Fibroblast of peridontal ligament (primary cell): ENCODE results near the gene DPM1.

ENCODE experiments used
- DNase-seq: peaks from one replicate; pipeline ENCODE4 v3.0.0-alpha.2; 2010; ENCODE audit errors: extremely low read depth

DPM1 gene

DNA sequence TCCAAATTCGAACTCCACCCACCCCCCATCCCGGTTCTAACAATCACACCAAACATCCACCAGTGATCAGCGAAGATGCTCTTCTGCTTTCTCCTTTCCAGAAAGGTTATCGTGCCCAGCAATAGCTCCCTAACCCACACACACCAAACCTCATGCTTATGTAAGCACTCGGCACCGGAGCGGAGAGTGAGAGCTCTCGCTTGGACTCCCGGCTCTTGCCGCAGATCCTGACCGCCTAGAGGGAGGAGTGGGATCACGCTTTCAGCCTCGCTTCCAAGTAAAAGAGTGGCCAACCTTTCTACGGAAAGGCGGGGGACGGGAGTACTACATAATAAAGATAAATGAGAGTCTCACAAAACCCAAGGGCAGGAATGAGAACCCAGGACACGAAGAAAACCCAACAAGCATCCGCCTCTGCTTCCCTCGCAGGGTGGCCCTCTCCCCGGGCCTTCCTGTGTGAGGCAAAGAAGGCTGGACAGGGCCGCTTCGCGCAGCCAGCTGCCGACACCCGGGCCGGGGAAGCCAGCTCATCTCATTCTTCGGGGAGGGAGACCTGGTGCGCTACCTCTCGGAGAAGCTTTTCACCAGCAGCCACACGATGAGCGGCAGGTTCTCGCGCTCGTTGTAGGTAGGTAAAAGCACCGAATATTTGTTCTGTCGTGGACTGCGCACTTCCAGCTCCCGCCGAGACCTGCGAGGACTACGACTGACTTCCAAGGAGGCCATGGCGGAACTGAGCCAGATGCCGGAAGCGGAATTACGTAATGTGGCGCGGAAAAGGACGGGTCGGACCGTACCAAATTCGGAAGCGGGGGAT lies at the start of gene DPM1:
DPM1 (minus strand) TSS at position 735 of the 817 bp plus-strand sequence; CDS start at position 726, 9 bp downstream.
- peak; percentile 36 for DNase-seq

DNA sequence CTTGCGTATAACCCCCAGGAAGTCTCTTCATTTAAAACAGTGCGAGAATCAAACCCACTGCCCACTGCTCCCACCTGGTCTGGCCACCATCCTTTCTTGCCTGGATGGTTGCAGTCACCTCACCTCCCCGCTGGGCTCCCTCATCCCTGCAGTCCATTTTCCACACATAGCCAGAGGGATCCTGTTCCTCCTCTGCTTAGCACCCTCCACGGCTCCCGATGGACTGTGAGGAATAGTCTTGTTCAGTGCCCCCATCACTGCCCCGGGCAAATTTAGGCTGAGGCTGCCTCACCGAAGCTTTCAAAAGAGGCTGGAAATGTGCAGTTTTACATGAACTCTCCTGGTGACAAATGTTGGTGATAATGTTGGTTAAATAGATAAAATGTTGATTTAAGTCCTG lies 46.9 kb upstream of the DPM1 start:
- no peak for DNase-seq

DNA sequence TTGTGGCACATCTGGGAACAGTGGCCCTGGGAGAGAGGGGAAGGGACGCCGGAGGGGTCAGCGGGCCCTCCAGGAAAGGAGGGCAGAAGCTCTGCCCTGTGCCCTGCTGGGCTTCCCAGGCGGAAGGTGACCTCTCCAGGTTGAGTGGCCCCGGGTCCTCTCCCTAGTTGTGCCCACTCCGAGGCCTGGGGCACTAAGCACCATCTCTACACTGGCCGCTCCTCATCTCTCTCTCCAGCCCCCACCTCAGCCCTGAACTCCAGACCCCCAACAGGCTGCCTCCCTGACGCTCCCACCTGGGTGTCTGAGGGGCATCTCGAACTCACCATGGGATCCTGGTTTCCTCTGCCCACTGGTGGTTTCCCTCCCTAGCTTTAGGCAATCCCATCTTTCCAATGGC lies 46.4 kb upstream of the DPM1 start:
- no peak for DNase-seq

DNA sequence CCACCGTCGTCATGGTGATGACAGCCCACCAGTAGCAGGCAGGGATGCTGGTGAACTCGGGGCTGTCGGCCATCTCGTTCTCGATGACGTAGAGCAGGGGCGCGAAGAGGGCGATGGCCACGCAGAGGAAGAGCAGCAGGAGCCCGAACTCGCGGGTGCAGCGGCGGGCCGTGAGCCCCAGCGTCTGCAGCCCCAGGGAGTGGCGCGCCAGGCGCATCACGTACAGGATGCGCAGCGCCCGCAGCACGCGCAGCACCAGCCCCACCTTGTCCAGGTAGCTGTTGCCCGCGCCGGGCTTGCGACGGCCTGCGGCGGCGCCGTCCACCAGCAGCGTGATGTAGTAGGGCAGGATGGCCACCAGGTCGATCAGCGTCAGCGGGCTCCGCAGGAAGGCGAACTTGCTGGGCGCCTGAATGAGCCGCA lies 46.0 kb upstream of the DPM1 start:
- no peak for DNase-seq

DNA sequence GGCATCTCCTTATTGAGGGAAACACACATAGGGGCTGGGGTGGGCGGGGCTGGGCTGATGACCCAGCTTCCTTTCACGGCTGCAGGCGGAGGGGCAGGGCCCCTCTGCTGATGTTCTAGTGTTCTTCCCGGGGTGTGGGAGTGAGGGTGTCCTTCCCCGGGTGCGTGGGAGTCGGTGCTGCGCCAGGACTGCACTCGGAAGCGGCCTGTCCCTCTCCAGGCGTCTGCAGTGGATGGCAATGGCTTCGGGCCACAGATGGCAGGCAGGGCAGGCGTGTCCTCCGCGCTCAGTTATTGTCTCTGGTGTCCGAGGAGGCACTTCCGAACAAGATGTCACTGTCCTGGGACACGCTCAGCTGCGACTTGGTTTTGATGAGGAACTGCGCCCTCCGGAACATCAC lies 45.4 kb upstream of the DPM1 start:
- DNase-seq, result no peak

DNA sequence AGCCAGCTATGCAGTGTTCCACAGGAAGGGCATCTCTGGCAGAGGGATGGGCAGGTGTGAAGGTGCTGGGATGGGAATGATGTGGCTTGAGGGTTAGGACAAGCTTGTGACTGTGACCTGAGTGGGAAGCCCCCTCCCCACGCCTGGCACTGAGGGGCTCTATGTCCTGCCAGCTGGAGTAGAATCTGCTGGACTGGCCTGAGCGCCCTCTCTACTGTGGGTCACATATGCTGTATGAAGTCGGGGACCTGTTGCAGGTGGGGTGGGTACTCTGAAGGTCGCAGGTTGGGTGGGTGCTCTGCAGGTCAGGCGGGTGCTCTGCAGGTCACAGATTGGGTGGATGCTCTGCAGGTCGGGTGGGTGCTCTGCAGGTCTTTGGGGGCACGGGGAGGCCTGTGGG lies 44.3 kb upstream of the DPM1 start:
- no peak for DNase-seq

DNA sequence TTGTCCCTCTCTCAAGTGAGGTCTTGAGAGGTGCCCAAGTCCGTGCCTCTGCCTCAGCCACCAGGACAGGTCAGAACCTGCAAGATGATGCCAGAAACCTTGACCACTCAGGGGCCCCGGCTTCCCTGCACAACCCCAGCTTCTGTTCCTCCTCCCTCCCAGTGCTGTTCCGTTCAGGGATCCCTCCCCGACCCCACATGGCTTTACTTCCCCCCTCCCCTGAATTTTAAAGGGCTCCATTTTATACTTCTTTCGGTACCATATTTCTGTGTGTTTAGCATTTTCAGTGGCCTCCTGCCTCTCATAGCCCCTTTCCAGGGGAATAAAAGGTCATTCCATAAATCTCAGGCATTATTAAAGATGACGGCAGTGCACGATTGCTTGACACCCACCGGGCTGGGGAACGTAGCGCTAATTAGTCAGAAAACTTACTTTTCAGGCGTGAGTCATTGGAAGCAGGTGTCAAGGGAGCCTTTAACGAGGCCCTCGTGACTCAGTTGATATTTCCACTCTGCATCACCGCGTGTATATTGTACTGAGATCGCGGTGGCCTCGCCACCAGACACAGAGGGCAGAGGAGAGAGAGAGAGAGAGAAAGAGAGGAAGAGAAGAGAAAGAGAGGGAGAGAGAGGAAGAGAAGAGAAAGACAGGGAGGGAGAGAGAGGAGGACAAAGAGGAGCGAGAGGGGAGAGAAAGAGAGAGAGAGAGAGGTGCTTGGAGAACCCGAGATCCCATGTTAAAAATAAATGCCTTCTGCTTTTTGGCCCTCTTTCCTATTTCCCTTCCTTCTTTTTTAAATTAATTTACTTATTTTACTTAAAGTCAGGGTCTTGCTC lies 43.3 kb upstream of the DPM1 start:
- DNase-seq, result no peak

DNA sequence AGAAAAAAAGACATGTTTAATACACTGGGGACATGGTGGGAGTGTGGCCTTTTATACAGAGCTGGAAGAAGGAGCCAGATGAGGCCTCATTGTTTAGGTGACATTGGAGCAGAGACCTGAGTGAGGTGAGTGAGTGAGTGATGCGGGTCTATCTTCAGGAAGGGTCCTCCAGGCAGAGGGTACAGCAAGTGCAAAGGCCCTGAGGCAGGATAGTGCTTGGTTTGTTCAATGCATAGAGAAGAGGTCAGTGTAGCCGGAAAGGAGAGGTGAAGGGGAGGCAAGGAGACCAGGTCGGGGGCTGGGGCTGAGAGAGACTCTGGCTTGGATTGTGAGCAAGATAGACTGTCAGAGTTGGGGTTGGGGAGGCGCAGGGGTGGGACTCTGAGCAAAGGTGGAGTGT lies 41.0 kb upstream of the DPM1 start:
- no peak for DNase-seq

DNA sequence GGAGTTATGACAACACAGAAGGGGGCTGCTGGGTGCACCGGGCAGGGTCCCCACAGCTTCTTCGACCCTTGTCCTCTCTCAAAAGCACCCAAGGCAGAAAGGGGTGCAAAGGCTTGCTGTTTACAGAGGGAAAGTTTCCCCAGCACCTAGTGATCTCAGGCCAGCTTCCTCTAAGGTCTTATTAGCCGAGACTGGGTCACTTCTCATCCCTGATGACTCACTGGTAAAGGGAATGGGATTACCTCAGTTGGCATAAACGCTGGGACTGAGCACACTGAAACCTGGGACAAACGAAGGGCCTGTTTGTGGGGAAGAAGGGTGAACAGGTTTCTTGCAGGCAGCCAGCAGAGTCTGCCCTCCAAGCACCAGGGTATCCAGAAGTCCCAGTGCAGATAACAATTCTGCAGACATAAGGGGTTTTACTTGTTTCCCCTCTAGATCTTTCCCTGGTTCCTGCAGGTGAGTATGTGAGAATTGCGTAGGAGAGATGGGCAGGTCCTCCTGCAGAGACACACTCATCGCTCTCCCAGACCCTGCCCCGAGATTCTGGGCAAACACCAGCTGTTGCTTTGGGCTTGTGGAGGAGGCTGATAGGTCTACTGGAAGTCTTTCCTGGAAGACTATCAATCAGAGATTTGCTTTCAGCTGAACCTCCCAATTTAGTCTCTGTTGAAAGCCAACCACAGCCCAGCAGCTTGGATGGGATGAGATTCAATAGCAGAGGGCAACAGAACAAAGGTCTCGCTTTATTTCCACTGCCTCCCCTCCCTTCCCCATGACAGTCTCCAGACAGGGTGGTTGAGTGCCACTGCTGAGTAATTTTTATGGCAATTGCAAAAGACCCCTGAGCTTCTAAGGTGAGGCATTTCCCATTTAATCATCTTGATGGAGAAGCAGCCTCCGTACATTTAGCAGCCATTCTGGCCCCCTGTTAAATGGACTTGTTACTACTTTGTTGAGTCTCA lies 38.9 kb upstream of the DPM1 start:
- no peak for DNase-seq

DNA sequence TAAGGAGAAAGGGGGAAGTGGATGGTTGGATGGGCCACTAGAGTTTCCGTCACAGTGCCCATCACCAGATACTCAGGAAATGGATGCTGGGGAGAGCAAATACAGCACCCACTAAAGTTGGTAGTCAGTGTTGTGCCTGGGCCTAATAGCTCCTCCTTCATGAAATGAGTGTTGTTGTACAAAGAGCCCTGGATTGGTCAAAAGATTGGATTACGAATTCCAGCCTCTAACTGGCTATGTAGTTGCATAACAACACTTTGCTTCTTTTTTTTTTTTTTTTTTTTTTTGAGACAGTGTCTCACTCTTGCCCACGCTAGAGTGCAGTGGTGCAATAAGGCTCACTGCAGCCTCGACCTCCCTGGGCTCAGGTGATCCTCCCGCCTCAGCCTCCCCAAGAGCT lies 37.2 kb upstream of the DPM1 start:
- peak; percentile 65 for DNase-seq

DNA sequence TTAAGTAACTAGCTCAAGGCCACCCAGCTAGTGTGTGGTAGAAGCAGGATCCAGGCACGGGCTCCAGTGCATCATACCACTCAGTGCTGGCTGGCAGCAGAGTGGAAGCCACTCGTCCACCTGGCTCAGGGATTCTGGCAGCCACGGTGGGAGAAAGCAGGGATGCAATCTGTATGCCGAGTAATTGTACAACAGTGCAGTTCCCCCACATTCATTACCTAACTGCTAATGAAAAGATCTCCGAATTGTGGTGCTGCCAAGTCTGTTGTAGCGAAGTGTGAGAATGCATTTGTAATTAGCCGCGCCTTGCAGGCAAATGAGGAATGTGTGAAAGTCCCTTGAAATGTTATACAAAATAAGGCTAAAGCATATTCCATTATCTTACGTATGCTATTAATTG lies 35.5 kb upstream of the DPM1 start:
- no peak for DNase-seq

DNA sequence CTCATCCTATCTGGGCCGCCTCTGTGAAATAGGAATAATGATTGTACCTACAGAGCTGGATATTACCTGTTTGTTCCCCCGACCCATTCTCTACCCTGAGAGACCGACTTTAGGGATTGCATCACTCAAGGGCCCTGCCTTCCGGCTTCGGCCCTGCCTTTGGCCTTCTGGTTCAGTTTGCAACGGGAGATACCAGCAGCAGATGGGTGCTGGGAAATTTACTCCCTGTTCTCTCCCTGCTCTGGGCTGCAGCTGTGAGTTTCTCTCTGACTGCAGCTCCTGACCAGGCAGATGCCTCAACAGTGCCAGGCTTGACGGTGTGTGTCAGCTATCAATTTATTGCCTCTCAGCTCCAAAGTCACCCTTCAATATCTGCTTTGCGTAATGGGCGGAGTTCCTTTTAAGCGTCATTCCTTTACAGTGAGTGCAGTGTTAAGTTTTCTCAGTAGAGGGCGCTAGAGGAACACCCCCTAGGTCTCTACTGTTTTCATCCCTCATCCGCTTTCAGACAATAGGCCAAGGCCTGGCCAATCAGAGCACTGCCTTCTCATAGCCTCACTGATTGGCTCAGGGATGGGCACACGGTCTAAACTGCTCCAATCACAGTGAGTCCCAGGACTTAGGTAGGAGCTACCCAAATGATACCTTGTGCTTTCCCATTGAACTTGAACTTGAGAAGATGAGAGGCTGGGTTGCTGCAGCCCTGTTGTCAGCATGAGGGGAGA lies 34.6 kb upstream of the DPM1 start:
- DNase-seq, result peak; percentile 54

DNA sequence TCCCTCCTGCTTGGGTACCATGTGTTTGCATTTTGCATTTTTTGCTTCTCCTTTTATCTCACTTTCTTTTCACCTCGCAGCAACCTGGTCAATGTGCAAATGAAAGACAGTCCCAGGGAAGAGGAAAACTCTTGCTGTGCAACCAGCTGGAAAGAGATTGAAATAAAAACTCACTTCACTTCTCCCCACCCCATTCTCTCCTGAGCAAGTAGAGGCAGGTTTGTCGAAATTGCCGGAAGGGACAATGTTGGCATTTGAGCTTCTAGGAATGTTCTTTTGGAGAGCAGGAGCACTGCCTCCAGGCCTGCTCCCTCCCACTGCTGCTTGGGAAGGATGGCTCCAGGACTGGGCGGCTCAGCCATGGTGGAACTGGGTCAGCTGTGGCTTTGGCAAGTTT lies 34.0 kb upstream of the DPM1 start:
- DNase-seq, result no peak

DNA sequence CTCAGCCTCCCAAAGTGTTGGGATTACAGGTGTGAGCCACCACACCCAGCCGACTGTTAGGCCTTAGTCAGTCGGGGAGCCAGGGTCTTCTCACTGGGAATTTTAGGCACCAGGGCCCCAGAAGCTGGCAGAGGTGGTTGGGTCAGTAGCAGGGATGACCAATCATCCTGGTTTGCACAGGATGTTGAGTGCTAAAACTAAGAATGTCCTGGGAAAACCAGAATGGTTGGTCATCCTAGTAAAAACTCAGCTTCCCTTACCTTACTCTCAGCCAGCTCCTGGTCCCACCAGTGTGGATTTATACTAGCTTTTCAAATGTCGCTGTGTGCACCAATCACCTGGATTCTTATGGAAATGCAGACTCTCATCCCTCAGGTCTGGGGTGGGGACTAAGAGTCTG lies 32.7 kb upstream of the DPM1 start:
- DNase-seq, result no peak

DNA sequence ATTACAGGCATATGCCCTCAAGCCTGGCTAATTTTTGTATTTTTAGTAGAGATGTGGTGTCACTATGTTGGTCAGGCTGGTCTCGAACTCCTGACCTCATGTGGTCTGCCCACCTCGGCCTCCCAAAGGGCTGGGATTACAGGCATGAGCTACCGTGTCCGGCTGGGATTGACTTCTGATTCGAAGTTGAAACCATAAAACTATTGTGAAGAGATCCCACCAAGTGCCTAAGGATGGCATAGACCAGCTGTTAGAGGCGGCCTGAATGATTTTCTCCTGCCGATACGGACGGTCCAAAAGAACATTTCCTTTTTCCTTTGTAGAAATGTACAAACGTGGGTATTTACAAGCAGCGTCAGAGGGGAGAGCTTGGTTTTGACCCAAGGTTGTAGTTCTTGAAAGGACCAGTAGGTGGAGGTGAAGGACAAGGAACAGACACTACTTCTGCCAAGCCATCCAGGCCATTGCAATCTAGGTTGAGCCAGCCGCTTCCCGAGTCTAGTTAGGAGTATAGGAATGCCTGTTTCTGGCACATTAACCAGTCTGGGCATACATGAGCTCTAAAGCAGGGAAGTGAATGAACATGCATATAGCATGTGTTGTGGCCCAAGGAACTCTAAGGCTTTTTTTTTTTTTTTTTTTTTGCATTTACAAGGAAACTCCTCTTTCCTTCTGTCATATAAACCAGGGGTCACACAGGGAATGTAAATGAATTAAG lies 29.3 kb upstream of the DPM1 start:
- DNase-seq, result peak; percentile 97

DNA sequence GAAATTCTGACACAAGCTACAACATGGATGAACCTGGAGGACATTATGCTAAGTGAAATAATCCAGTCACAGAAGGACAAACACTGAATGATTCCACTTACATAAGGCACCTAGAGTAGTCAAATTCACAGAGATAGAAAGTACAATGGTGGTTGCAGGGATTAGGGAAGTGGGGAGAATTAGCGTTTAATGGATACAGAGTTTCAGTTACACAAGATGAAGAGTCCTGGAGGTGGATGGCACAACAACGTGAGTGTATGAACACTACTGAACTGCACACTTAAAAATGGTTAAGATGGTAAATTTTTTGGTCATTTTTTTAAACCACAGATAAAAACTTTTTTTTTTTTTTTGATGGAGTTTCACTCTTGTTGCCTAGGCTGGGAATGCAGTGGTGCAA lies 25.0 kb upstream of the DPM1 start:
- no peak for DNase-seq

DNA sequence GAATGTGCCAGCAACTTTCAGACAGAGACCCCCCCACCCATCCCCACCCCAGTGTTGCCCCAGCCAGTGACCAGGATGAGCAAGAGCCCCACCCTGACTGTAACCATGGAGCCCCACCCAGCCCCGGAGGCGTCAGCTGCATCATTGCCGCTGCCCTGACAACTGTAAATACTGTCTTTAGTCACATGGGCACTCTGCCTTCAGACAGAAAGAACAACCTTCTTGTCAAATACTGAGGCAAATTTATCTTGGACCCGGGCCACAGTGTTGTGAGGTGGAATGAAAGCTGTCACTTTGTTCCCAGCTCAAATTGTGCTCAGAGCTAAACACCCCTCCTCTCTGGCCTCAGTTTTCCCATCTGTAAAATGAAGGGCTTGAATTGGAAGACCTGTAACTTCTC lies 24.0 kb upstream of the DPM1 start:
- DNase-seq, result peak; percentile 65

DNA sequence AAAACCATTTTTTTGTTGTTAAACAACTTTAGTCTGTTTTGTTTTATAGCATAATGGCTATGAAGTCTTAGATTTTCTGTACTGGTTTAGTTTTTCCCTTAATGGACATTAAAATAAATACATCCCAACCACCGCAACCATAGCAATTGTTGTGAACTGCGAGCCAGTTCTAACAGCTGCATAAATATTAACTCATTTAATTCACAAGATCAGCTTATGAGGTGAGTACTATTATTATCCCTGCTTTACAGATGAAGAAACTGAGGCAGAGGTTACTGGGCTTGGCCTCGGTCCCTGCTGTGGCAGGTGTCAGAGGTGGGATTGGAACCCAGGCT lies 23.3 kb upstream of the DPM1 start:
- no peak for DNase-seq

DNA sequence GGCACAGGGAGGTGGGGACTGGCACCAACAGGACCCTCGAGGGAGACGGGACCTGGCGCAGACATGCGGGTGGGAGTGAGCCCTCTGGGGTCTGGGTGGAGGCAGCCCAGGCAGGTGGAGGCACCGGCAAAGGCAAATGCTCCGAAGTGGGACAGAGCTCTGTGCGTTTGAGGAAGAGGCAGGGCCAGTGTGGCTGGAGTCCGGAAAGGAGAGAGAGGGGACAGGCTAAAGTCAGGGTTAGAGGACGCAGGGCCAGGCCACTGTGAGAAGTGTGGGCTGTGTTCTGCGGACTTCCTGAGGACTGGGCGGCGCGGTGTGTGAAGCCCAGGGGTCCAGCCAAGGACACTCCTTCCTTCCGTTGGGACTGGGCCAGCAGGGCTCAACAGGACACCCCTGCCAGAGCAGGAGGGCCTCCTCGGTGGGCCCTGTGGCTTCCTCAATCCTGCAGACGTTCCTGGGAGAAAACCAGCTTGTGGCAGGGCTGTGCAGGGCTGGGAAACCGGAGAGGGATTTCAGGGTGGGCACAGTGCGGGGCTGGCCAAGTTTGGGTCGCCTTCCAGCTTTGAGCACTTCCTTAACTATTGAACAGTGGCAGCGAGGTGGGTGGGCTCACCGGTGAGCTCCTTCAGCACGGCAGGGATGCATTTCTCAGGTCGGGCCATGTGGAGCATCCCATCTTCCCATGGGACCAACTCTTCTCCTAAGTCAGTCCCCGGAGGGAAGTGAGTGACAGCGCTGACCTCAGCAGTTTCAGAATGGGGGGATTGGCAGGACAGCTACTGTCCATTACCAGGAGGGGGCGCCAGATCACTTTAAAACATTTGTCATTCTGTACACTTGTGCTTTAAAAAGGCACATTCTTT lies 22.8 kb upstream of the DPM1 start:
- peak; percentile 80 for DNase-seq
